ENCODE measurements around the gene PTGFRN. TPM values are rescaled to one million over a fixed set of nuclear protein-coding genes. Genes with fewer than 3 reads are reported as not detected.

PTGFRN gene
- total and polyA plus RNA-seq, 9 donors: 22.9 to 106 (median 65.8) TPM

DNA sequence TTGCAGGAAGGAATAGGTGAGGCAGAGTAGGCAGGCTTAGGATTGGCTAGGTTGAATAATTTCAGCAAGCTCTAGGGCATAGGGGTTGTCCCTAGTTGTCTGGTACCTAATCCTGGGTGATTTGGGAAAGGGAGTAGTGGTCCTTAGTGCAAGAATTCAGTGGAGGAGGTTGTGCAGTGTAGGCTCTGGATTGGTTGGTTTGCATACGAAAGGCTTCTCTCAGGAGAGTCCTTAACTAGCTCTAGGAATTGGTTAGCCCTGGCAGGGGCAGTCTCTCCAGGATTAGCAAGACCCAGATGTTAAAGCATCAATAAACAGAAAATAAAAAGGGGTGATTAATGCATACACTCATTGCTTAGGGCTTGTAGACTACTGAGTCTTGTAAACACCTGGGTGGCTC lies 82.2 kb downstream of the PTGFRN start:
- WGBS, 3 donors: 94 to 100% (median 100%) methylated on average over 1 of the region's 1 CpG
- Histone ChIP-seq H3K4me3 (no peak overlapping the region), H3K27me3 (no peaks in the 10 kb centered on the region), H3K4me1 (ENCODE audit: insufficient read depth) (no peaks in the 10 kb centered on the region), H3K9me3 (no peaks in the 10 kb centered on the region), H3K27ac (no peak overlapping the region), H3K36me3 (no peaks in the 10 kb centered on the region)
- no peak for TF ChIP-seq POLR2A (IDR thresholded peaks at IDR 0.05)
- TF ChIP-seq, protein P1, sequence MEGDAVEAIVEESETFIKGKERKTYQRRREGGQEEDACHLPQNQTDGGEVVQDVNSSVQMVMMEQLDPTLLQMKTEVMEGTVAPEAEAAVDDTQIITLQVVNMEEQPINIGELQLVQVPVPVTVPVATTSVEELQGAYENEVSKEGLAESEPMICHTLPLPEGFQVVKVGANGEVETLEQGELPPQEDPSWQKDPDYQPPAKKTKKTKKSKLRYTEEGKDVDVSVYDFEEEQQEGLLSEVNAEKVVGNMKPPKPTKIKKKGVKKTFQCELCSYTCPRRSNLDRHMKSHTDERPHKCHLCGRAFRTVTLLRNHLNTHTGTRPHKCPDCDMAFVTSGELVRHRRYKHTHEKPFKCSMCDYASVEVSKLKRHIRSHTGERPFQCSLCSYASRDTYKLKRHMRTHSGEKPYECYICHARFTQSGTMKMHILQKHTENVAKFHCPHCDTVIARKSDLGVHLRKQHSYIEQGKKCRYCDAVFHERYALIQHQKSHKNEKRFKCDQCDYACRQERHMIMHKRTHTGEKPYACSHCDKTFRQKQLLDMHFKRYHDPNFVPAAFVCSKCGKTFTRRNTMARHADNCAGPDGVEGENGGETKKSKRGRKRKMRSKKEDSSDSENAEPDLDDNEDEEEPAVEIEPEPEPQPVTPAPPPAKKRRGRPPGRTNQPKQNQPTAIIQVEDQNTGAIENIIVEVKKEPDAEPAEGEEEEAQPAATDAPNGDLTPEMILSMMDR (IDR thresholded peaks at IDR 0.05): no peak
- TF ChIP-seq EP300 (IDR thresholded peaks at IDR 0.05): no peak
- DNase-seq: no peak
- intact Hi-C loops (cut with DNase I): no loop called here

DNA sequence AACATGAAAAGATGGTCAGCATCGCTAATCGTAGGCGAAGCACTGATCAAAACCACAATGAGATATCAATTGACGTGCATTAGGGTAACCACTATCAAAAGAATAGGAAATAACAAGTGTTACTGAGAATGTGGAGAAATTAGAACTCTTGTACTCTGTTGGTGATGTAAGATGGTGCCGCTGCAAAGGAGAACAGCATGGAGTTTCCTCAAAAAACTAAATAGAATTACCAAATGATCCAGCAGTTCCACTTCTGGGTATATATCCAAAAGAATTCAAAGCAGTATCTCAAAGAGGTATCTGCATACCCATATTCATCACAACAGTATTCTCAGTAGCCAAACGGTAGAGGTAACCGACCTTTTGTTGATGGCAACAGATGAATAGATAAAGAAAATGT lies 83.6 kb downstream of the PTGFRN start:
- H3K4me3 ChIP-seq: no peak overlapping the region
- no peaks in the 10 kb centered on the region for H3K27me3 ChIP-seq
- intact Hi-C loops (cut with DNase I): no loop called here
- H3K36me3 ChIP-seq: no peaks in the 10 kb centered on the region
- no peaks in the 10 kb centered on the region for H3K9me3 ChIP-seq
- DNase-seq: no peak
- no peak for TF ChIP-seq EP300 (IDR thresholded peaks at IDR 0.05)
- H3K27ac ChIP-seq: no peak overlapping the region
- H3K4me1 ChIP-seq (ENCODE audit: insufficient read depth): no peaks in the 10 kb centered on the region
- WGBS, 3 donors: 96 to 97% (median 97%) methylated on average over 7 of the region's 7 CpGs

DNA sequence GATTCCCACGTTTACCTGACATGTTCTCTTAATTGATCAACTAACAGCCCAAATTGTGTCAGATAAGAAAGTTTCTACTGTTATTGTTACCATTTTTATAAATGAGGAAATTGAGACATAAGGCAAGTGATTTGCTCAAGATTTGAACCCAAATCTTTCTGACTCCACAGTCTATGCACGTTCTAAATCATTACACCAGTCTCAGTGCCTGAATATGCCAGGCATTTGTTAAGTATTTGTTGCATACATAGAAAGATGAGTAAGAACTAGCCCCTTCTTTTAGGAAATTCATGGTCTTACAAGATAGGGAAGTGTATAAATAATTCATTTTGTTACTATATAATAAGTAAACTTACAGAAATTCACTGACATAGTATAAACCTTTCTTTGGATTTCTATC lies 84.7 kb downstream of the PTGFRN start:
- Histone ChIP-seq H3K4me3 (no peak overlapping the region), H3K36me3 (no peaks in the 10 kb centered on the region), H3K9me3 (no peaks in the 10 kb centered on the region), H3K4me1 (ENCODE audit: insufficient read depth) (no peaks in the 10 kb centered on the region), H3K27ac (no peak overlapping the region), H3K27me3 (no peaks in the 10 kb centered on the region)
- WGBS, 3 donors: 79 to 84% (median 82%) methylated on average over 2 of the region's 2 CpGs
- TF ChIP-seq EP300 (IDR thresholded peaks at IDR 0.05): no peak
- TF ChIP-seq, protein P1 (IDR thresholded peaks at IDR 0.05): no peak
- TF ChIP-seq POLR2A (IDR thresholded peaks at IDR 0.05): no peak
- intact Hi-C loops (cut with DNase I): no loop called here
- no peak for DNase-seq

DNA sequence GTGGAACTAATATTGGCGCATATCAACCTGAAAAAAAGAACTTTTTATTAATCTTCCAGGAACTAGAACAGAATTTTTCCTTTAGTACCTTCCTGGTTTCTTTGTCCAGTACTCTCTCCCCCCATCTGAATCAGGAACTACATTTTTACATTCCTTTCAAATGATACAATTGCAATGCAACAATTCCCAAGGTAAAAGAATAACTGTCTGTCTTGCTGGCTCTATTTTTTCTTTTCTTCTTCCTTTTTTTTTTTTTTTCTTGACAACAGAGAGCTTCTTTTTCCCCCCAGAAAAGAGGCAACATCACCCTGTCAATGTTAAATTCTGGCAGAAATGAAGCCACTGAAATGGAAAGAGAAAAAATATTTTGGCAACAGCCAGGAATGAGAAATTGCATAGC lies 87.3 kb downstream of the PTGFRN start:
- Histone ChIP-seq H3K36me3 (no peaks in the 10 kb centered on the region), H3K27me3 (no peaks in the 10 kb centered on the region), H3K4me1 (ENCODE audit: insufficient read depth) (no peaks in the 10 kb centered on the region), H3K9me3 (no peaks in the 10 kb centered on the region), H3K27ac (no peak overlapping the region), H3K4me3 (no peak overlapping the region)
- intact Hi-C loops (cut with DNase I): no loop called here
- TF ChIP-seq POLR2A (IDR thresholded peaks at IDR 0.05): no peak
- TF ChIP-seq EP300 (IDR thresholded peaks at IDR 0.05): no peak
- TF ChIP-seq, protein P1 (IDR thresholded peaks at IDR 0.05): no peak
- 95 to 98% (median 97%) methylated on average over 1 of the region's 1 CpG for WGBS, 3 donors
- DNase-seq: no peak

DNA sequence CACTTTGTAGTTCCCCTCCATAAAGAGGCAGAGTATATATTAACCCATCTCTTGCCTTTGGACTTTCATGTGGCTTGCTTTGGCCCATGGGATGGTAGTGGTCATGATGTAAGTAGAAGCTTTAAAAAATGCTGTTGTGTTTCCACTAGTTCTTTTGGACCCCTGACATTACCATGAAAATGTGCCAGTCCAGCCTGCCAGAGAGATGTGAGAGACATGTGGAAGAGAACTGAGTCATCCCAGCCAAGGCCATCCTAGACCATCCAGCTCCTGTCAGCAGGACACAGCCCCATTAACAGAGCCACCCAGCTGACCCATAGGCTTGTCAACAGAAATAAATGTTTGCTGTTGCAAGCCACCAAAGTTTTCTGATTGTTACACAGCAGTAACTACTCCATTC lies 87.9 kb downstream of the PTGFRN start:
- Histone ChIP-seq H3K9me3 (no peaks in the 10 kb centered on the region), H3K27ac (no peak overlapping the region), H3K27me3 (no peaks in the 10 kb centered on the region), H3K4me3 (no peak overlapping the region), H3K36me3 (no peaks in the 10 kb centered on the region), H3K4me1 (ENCODE audit: insufficient read depth) (no peaks in the 10 kb centered on the region)
- DNase-seq: no peak
- TF ChIP-seq, protein P1 (IDR thresholded peaks at IDR 0.05): no peak
- no peak for TF ChIP-seq POLR2A (IDR thresholded peaks at IDR 0.05)
- no peak for TF ChIP-seq EP300 (IDR thresholded peaks at IDR 0.05)
- intact Hi-C loops (cut with DNase I): no loop called here
